Stimulated activated CD4-positive, alpha-beta T cell treated with anti-CD3 and anti-CD28 coated beads, Interleukin-1b, Interleukin-23, amount 100 ng/mL, for 1 hour (primary cell): ENCODE measurements around the gene JAG2.
"Not testable (repeated sequence)": the region's sequence is repeated elsewhere in the genome, so short reads cannot be mapped to it uniquely, and the experiment has no call there.

Experiments
- DNase-seq, 2 donors: peaks; one replicate each; pipeline ENCODE4 v3.0.0-alpha.2; 2020; ENCODE audit warnings: low read depth in 2 of 2

The JAG2 gene

GRCh38 chr14:105117710-105118385 lies 50.7 kb downstream of the JAG2 start:
- no peak for DNase-seq

GRCh38 chr14:105117257-105117646 lies 51.3 kb downstream of the JAG2 start:
- DNase-seq = no peak

GRCh38 chr14:105116451-105117256 lies 51.9 kb downstream of the JAG2 start:
- no peak for DNase-seq

- not testable (repeated sequence) for DNase-seq
Observed at GRCh38 chr14:105109243-105109642, 59.3 kb downstream of the JAG2 start.

GRCh38 chr14:105108516-105108864 lies 60.1 kb downstream of the JAG2 start:
- no peak for DNase-seq

- no peak for DNase-seq
Observed at GRCh38 chr14:105107781-105108515, 60.6 kb downstream of the JAG2 start.

- no peak for DNase-seq
Observed at GRCh38 chr14:105107351-105107750, 61.2 kb downstream of the JAG2 start.

- DNase-seq = no peak
Observed at GRCh38 chr14:105105158-105105557, 63.4 kb downstream of the JAG2 start.

GRCh38 chr14:105102893-105103292 lies 65.7 kb downstream of the JAG2 start:
- no peak for DNase-seq

GRCh38 chr14:105102361-105102870 lies 66.2 kb downstream of the JAG2 start:
- no peak for DNase-seq

GRCh38 chr14:105100910-105101309 lies 67.7 kb downstream of the JAG2 start:
- no peak for DNase-seq

- no peak for DNase-seq
Observed at GRCh38 chr14:105099778-105100177, 68.8 kb downstream of the JAG2 start.

GRCh38 chr14:105098316-105098715 lies 70.3 kb downstream of the JAG2 start:
- no peak for DNase-seq

- no peak for DNase-seq
Observed at GRCh38 chr14:105097794-105098127, 70.8 kb downstream of the JAG2 start.

GRCh38 chr14:105096206-105096875 lies 72.2 kb downstream of the JAG2 start:
- no peak for DNase-seq

GRCh38 chr14:105095236-105095805 lies 73.3 kb downstream of the JAG2 start:
- DNase-seq = no peak

GRCh38 chr14:105094193-105094907 lies 74.2 kb downstream of the JAG2 start:
- no peak for DNase-seq

GRCh38 chr14:105093431-105094192 lies 75.0 kb downstream of the JAG2 start:
- no peak for DNase-seq

GRCh38 chr14:105093038-105093430 lies 75.5 kb downstream of the JAG2 start:
- DNase-seq = no peak
